Measurements from ENCODE around the gene SOS2. TPM values are rescaled to one million over a fixed set of nuclear protein-coding genes. Genes with fewer than 3 reads are reported as not detected.

Gene SOS2
- total RNA-seq, 1 donor from 2014 or later, result 17.3 TPM

GRCh38 chr14:50113381-50114035, 117.9 kb downstream of the SOS2 start:
- ATAC-seq, result no peak

GRCh38 chr14:50110323-50111037, 120.9 kb downstream of the SOS2 start:
- no peak for ATAC-seq

- no peak for ATAC-seq
These were observed 122.0 kb downstream of the SOS2 start for GRCh38 chr14:50109342-50109741.

- ATAC-seq, result peak; percentile 49
These were observed 123.5 kb downstream of the SOS2 start for GRCh38 chr14:50107850-50108249.

GRCh38 chr14:50106178-50106577, 125.2 kb downstream of the SOS2 start:
- ATAC-seq, result no peak

GRCh38 chr14:50103558-50103957, 127.8 kb downstream of the SOS2 start:
- no peak for ATAC-seq

GRCh38 chr14:50101417-50101816, 130.0 kb downstream of the SOS2 start:
- ATAC-seq, result peak; percentile 39

GRCh38 chr14:50100805-50101204, 130.6 kb downstream of the SOS2 start:
- no peak for ATAC-seq

GRCh38 chr14:50099335-50099734, 132.0 kb downstream of the SOS2 start:
- peak; percentile 76 for ATAC-seq

GRCh38 chr14:50095895-50096294, 135.5 kb downstream of the SOS2 start:
- ATAC-seq, result no peak

- ATAC-seq, result no peak
These were observed 137.2 kb downstream of the SOS2 start for GRCh38 chr14:50094056-50094755.

GRCh38 chr14:50093496-50093895, 137.9 kb downstream of the SOS2 start:
- no peak for ATAC-seq

- ATAC-seq, result peak; percentile 23
These were observed 139.3 kb downstream of the SOS2 start for GRCh38 chr14:50092006-50092555.

GRCh38 chr14:50091240-50091913, 140.0 kb downstream of the SOS2 start:
- ATAC-seq, result peak; percentile 13

GRCh38 chr14:50089208-50089607, 142.2 kb downstream of the SOS2 start:
- ATAC-seq, result no peak

- ATAC-seq, result no peak
These were observed 142.6 kb downstream of the SOS2 start for GRCh38 chr14:50088731-50089130.

- ATAC-seq, result no peak
These were observed 143.3 kb downstream of the SOS2 start for GRCh38 chr14:50088117-50088515.

GRCh38 chr14:50087341-50088116, 143.8 kb downstream of the SOS2 start:
- ATAC-seq, result no peak

- no peak for ATAC-seq
These were observed 145.1 kb downstream of the SOS2 start for GRCh38 chr14:50086321-50086711.

GRCh38 chr14:50085570-50086320, 145.6 kb downstream of the SOS2 start:
- ATAC-seq, result no peak

GRCh38 chr14:50084666-50085065, 146.7 kb downstream of the SOS2 start:
- no peak for ATAC-seq
